Measurements from ENCODE around the gene SPATC1L.
"Not testable (repeated sequence)": the region's sequence is repeated elsewhere in the genome, so short reads cannot be mapped to it uniquely, and the experiment has no call there.

The SPATC1L gene

DNA sequence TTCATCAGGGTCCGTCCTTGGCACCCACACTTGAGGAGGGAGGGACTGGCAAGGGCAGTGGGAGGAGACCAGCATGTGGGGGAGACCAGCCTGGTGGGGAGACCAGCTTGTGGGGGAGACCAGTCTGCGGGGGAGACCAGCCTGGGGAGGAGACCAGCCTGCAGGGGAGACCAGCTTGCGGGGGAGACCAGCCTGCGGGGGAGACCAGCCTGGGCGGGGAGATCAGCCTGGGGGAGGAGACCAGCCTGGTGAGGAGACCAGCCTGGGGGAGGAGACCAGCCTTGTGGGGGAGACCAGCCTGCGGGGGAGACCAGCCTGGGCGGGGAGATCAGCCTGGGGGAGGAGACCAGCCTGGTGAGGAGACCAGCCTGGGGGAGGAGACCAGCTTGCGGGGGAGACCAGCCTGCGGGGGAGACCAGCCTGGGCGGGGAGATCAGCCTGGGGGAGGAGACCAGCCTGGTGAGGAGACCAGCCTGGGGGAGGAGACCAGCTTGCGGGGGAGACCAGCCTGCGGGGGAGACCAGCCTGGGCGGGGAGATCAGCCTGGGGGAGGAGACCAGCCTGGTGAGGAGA, 836 bp downstream of the SPATC1L start:
- DNase-seq (ENCODE audit: low read depth in 3 of 3): not testable (repeated sequence)

GRCh38 chr21:46182548-46183336, 1.5 kb downstream of the SPATC1L start:
- DNase-seq (ENCODE audit: low read depth in 3 of 3): no peak

GRCh38 chr21:46181953-46182547, 2.2 kb downstream of the SPATC1L start:
- no peak for DNase-seq (ENCODE audit: low read depth in 3 of 3)

GRCh38 chr21:46181436-46181835, 2.8 kb downstream of the SPATC1L start:
- DNase-seq (ENCODE audit: low read depth in 3 of 3): no peak

DNA sequence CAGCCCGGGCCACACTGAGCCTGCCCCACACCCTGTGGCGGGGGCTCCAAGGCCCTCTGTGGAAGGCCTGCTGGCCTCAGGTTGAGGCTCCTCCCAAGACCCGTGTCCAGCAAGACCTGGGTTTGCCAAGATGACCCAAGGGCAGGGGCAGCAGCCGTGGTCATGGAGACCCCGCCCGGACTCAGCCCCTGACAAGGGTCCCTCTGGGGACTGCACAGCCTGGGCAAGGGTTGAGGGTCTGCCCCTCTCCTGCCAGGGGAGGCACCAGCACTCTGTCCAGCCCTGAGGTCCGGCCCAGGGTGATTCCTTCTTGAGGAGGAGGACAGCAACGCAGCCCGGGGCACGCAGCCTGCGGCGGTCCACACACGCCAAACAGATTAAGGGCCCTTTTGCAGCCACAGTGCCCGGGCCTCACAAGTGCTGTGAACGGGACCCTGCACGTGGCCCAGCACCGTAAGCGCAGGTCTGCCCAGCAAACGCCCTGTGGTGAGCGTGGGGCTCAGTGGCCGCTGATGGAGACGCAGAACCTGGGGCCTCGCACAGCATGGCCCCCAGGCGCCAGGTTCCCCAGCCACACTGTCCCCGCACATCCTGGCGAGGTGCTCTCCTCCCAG, 3.4 kb downstream of the SPATC1L start:
- no peak for DNase-seq (ENCODE audit: low read depth in 3 of 3)

- no peak for DNase-seq (ENCODE audit: low read depth in 3 of 3)
Measured at GRCh38 chr21:46180079-46180722, 4.1 kb downstream of the SPATC1L start.

DNA sequence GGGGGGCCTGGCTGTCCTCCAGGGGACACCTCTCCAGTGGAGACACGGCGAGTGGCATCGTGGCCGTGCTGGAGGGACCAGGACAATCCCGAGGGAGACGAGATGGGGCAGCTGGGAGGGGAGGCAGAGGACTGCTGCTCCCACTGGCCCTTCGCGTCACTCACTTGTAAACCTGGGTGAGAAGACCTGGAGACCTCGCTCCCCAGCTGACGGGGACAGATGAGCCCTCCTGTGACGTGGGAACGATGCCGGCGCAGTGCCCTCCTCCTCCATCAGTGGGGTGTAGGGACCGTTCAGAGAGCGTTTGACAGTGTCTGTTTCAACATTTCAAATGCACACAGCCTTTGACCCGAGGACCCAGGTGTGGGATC, 4.6 kb downstream of the SPATC1L start:
- no peak for DNase-seq (ENCODE audit: low read depth in 3 of 3)

GRCh38 chr21:46178961-46179360, 5.3 kb downstream of the SPATC1L start:
- DNase-seq (ENCODE audit: low read depth in 3 of 3): no peak

DNA sequence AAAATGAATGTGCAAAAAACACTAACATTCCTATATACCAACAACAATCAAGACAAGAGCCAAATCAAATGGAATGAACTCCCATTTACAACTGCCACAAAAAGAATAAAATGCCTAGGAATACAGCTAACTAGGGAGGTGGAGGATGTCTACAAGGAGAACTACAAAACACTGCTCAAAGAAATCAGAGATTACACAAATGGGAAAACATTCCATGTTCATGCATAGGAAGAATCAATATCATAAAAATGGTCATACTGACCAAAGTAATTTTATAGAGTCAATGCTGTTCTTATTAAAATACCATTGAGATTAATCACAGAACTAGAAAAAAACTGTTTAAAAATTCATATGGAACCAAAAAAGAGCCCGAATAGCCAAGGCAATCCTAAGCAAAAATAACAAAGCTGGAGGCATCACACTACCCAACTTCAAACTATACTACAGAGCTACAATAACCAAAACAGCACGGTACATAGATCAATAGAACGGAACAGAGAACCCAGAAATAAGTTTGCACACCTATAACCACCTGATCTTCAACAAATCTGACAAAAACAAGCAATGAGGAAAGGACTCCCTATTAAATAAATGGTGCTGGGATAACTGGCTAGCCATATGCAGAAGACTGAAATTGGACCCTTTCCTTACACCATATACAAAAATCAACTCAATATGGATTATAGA, 7.7 kb downstream of the SPATC1L start:
- DNase-seq (ENCODE audit: low read depth in 3 of 3): not testable (repeated sequence)

DNA sequence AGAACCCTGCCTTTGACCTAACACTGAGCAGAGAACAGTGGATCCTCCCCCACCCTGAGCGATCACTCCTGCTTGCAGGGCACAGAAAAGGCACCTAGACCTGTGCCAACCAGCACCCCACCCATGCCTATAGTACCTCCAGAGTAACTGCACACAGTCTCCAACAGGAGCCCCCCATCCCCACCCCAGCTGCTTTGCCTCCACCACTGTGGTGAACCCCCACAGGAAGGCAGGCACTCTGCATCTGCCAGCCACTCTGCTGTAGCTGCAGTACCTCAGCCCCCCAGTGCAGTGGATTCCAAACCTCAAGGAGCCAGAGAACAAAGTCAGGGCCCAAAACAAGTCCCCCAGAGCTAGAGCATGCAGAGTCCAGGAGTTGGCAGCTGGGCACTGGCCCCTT, 10.7 kb downstream of the SPATC1L start:
- no peak for DNase-seq (ENCODE audit: low read depth in 3 of 3)

DNA sequence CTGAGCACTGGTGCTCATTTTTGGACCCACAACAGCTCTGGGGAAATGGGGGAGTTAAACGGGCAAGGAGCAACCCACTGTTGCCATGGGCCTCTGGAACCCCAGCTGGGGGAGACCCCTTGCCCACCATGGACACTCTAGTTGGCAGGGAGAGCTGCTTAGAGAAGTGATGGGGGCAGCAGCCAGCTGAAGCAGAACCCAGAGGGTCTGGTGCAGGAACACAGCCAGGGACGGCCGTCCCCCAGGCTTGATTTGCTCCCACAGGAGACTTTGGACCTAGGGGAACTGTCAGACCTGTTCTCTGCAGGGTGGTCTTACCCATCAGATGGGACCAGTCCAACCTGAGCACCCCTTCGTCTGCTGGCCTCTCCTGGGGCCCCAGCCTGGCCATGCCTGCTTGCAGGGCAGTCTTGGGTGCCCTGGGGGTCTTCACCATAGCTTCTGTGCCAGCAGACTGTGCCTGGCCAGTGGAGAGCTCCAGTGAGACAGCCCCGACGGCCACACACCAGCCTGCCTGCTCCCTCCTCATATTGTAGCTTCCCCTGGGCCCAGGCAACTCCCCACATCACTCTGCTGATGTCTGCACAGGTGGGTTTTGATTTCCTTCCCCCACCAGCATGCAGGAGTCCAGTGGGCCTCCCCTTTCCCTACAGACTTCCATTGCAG, 11.3 kb downstream of the SPATC1L start:
- no peak for DNase-seq (ENCODE audit: low read depth in 3 of 3)

GRCh38 chr21:46171996-46172862, 12.0 kb downstream of the SPATC1L start:
- DNase-seq (ENCODE audit: low read depth in 3 of 3): no peak

DNA sequence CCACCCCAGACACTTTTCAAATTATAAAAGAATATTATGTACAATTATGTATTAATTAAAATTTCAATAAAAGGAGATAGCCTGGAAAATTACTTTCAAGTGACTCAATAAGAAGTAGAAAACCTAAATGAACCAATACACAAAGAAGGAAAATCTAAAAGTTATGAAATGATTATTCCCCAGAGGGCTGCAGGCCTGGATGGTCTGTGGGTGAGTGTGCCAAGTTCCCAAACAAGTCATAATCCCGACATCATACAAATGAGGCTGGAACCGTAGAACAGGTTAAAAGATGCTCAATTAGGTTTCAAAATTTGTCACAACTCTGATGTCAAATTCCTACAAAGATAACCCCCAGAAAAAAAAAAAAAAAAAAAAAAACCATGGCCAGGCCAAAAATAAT, 12.7 kb downstream of the SPATC1L start:
- DNase-seq (ENCODE audit: low read depth in 3 of 3): no peak

GRCh38 chr21:46170436-46171193, 13.6 kb downstream of the SPATC1L start:
- DNase-seq (ENCODE audit: low read depth in 3 of 3): not testable (repeated sequence)

DNA sequence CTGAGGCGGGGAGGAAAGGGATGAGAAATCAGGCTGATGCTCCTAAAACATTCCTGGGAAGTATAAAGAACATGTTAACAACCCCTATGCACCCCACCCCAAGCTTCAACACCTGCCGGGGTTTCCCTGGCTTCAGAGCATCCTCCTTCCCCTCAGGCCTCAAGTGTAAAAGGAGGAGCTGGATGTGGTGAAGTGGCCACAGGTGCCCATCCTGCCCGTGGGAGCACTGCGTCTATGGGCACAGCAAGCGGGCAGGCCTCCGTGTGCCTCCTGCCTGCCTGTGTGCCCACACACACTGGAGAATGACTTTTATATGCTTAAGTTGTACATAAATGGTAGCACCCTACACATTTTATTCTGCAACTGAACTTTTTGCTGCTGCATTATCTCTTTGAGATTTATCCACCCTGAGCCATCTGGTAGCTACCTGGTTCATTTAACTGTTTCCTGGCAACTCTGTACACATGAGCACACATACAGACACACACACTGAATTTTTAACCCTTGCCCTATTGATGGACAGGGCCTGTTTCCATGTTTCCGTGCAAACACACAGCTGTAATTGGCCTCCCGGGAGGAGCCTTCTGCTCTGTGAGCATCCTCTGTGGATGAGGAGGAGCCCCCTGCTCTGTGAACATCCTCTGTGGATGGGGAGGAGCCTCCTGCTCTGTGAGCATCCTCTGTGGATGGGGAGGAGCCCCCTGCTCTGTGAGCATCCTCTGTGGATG, 15.4 kb downstream of the SPATC1L start:
- DNase-seq (ENCODE audit: low read depth in 3 of 3): no peak

DNA sequence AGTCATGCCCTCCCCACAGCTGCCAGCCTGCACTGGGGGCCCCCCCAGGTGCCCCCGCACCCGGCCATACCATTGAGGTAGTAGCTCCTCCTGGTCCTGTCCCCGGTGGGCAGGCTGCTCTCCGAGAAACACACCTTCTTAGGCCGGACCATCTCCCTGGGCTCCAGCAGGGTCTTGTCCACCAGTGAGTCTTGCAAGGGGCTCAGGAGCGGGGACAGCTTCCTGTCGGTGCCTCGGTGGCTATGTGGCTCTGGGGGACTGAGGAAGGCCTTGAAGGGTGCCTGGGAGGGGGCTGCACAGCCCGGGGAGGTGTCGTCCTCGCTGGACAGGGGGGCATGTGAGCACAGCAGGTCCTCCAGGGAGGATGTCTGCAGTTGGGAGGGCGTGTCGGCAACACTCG, 16.0 kb downstream of the SPATC1L start:
- DNase-seq (ENCODE audit: low read depth in 3 of 3): no peak

GRCh38 chr21:46165098-46165497, 19.2 kb downstream of the SPATC1L start:
- no peak for DNase-seq (ENCODE audit: low read depth in 3 of 3)

- no peak for DNase-seq (ENCODE audit: low read depth in 3 of 3)
Measured at GRCh38 chr21:46163380-46163779, 20.9 kb downstream of the SPATC1L start.
